Transverse colon (tissue), 4 donors: ENCODE data around the gene NETO2. TPM values are rescaled to one million over a fixed set of nuclear protein-coding genes. Genes with fewer than 3 reads are reported as not detected.

Experiments
- DNase-seq: peaks from one replicate; pipeline ENCODE4 v3.0.0-alpha.2; 2019
- H3K27ac ChIP-seq, 4 donors: fragments of 200-600 bp; sonication (generic); 2 replicates each; pipeline ENCODE4 v1.5.1; 2016 to 2018; ENCODE audit warnings: inconsistent platforms in 4 of 4
- H3K27me3 ChIP-seq: fragments of 200-600 bp; sonication (generic); 2 replicates; pipeline ENCODE4 v1.5.1; 2017; ENCODE audit warnings: inconsistent platforms
- H3K36me3 ChIP-seq, 4 donors: fragments of 200-600 bp; sonication (generic); 2 replicates each; pipeline ENCODE4 v1.5.1; 2017 to 2019; ENCODE audit warnings: inconsistent platforms in 4 of 4
- H3K4me1 ChIP-seq, 4 donors: fragments of 200-600 bp; sonication (generic); 2 replicates each; pipeline ENCODE4 v1.5.1; 2017 to 2020; ENCODE audit warnings: inconsistent platforms in 4 of 4
- H3K4me3 ChIP-seq, 4 donors: fragments of 200-600 bp; sonication (generic); 1 replicate in 1 of 4; 2 replicates in 3 of 4; pipeline versions ENCODE4 v1.5.1 to v1.6.1; 2017 to 2019; ENCODE audit warnings: inconsistent platforms in 4 of 4
- H3K9me3 ChIP-seq, 2 donors: fragments of 200-600 bp; sonication (generic); 2 replicates each; pipeline ENCODE4 v1.5.1; 2017 to 2019; ENCODE audit warnings: inconsistent platforms in 2 of 2
- EP300 ChIP-seq: sonication (generic); formaldehyde crosslinking; IDR thresholded peaks from one replicate; pipeline ENCODE4 v1.6.1; 2017; ENCODE audit warnings: antibody characterized with exemption, low read depth
- POLR2A ChIP-seq: fragments of 450-650 bp; IDR thresholded peaks from one replicate; pipeline ENCODE4 v1.6.1; 2016; ENCODE audit warnings: antibody characterized with exemption, mild to moderate bottlenecking, moderate library complexity
- POLR2AphosphoS5 ChIP-seq, 3 donors: sonication (generic); formaldehyde crosslinking; IDR thresholded peaks; one replicate each; pipeline ENCODE4 v1.6.1; 2016; ENCODE audit warnings: antibody characterized with exemption in 3 of 3
- WGBS, 2 donors: methylation state at CpG; one replicate each; pipeline ENCODE4 v1.1.5; 2018; ENCODE audit warnings: low coverage in 1 of 2; 5-methylcytosine and 5-hydroxymethylcytosine counted together
- in situ Hi-C, 4 donors: fragments of 200-750 bp; cut with MboI; loops; one replicate each; pipeline versions ENCODE4 v1.15.0 to v1.15.1; 2017; ENCODE audit warnings: low sequenced_read_pairs in 3 of 4, low pct_ligation_motif_present in 1 of 4, low pct_unique_long_range_greater_than_20kb in 1 of 4
- intact Hi-C: fragments of 100-400 bp; cut with DNase I; formaldehyde crosslinking; loops from one replicate; pipeline ENCODE4 v1.15.1; 2023; ENCODE audit warnings: low total_unique reads
- total RNA-seq, 4 donors: library from RNA; depleted of rRNA; stranded (reverse); fragments of >200 nt; gene quantifications; one replicate each; pipeline ENCODE4 v1.1.0, GENCODE V29; 2016
- TF ChIP-seq, protein P1 (sequence below), 5 experiments: fragments of 200-600 bp in 3 of 5; fragments of 450-650 bp in 2 of 5; sonication (generic) in 3 of 5; IDR thresholded peaks; 1 replicate in 2 of 5; 2 replicates in 3 of 5; pipeline ENCODE4 v1.5.1; 2016 to 2017; ENCODE audit warnings: antibody characterized with exemption in 5 of 5, inconsistent platforms in 3 of 5, mild to moderate bottlenecking in 2 of 5, moderate library complexity in 1 of 5

Gene NETO2
- total RNA-seq, 4 donors from 2014 or later, result 5.0 to 31.7 (median 15.9) TPM

DNA sequence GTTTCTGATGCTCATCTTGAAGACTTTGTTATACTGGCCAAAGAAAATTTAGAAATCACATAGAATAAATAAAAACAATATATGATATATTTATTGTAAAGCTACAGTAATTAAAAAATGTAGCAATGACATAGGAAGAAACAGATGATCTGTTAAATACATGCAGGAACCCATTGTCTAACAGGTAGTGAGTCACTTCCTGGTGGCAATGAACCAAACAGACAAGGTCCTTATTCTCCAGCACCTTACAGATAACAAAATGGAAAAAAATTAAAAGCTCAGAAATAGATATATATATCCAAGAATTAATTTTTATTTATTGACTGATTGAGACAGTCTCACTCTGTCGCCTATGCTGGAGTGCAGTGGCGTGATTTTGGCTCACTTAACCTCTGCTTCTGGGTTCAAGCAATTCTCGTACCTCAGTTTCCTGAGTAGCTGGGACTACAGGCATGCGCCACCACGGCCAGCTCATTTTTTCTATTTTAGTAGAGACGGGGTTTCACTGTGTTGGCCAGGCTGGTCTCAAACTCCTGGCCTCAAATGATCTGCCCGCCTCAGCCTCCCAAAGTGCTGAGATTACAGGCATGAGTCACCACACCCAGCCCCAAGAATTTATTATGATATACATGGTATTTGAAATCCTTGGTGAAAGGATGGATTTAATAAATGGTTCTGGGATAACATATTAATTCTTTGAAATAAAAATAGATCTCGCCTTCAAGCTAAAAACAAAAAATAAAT is 7.5 kb downstream of the NETO2 start:
- H3K9me3 ChIP-seq, result no peaks in the 10 kb centered on the region
- TF ChIP-seq POLR2A (no peak), EP300 (no peak), POLR2AphosphoS5 (IDR thresholded peaks at IDR 0.05) (no peak)
- TF ChIP-seq, protein P1, sequence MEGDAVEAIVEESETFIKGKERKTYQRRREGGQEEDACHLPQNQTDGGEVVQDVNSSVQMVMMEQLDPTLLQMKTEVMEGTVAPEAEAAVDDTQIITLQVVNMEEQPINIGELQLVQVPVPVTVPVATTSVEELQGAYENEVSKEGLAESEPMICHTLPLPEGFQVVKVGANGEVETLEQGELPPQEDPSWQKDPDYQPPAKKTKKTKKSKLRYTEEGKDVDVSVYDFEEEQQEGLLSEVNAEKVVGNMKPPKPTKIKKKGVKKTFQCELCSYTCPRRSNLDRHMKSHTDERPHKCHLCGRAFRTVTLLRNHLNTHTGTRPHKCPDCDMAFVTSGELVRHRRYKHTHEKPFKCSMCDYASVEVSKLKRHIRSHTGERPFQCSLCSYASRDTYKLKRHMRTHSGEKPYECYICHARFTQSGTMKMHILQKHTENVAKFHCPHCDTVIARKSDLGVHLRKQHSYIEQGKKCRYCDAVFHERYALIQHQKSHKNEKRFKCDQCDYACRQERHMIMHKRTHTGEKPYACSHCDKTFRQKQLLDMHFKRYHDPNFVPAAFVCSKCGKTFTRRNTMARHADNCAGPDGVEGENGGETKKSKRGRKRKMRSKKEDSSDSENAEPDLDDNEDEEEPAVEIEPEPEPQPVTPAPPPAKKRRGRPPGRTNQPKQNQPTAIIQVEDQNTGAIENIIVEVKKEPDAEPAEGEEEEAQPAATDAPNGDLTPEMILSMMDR (IDR thresholded peaks at IDR 0.05), result no peak
- peaks cover 0 to 24% (median 11%) of the 10 kb centered on the region in 4 donors for H3K4me1 ChIP-seq
- 69 to 76% methylated on average over 8 of the region's 8 CpGs for WGBS, 2 donors
- intact Hi-C loops, result no loop called here
- H3K4me3 ChIP-seq, result no peak overlapping the region
- in situ Hi-C loops, result loop anchor here (10.0 to 25.0 kb wide), 3 partner anchors 91 to 1026 kb away; partner anchors contain the start of gene ABCC12 (in 4 of the 4)
- no peaks in the 10 kb centered on the region for H3K36me3 ChIP-seq
- H3K27ac ChIP-seq, result no peak overlapping the region
- H3K27me3 ChIP-seq, result peaks cover 11% of the 10 kb centered on the region
- no peak for DNase-seq

- TF ChIP-seq, protein P1 (IDR thresholded peaks at IDR 0.05), result no peak
- TF ChIP-seq EP300 (no peak), POLR2A (no peak), POLR2AphosphoS5 (IDR thresholded peaks at IDR 0.05) (no peak)
- in situ Hi-C loops (loop anchor here (10.0 to 25.0 kb wide), 3 partner anchors 90 to 1028 kb away; partner anchors contain the start of gene ABCC12 (in 4 of the 4)), intact Hi-C loops (no loop called here)
- no peaks in the 10 kb centered on the region for H3K27me3 ChIP-seq
- no peaks in the 10 kb centered on the region for H3K36me3 ChIP-seq
- DNase-seq, result no peak
- H3K9me3 ChIP-seq, result no peaks in the 10 kb centered on the region
- whole genome bisulfite sequencing, 2 donors, result 53 to 71% methylated on average over 4 of the region's 4 CpGs
- peak overlapping the region in 1 of 4 donors; percentile 39 for H3K27ac ChIP-seq
- peaks cover 0 to 23% (median 11%) of the 10 kb centered on the region in 4 donors for H3K4me1 ChIP-seq
- H3K4me3 ChIP-seq, result no peak overlapping the region
Measured at GRCh38 chr16:47134550-47134949, 9.2 kb downstream of the NETO2 start.

GRCh38 chr16:47132308-47132707 is 11.4 kb downstream of the NETO2 start:
- Histone ChIP-seq H3K4me1 (peaks cover 0 to 27% (median 11%) of the 10 kb centered on the region in 4 donors), H3K27me3 (no peaks in the 10 kb centered on the region), H3K4me3 (no peak overlapping the region), H3K36me3 (no peaks in the 10 kb centered on the region), H3K9me3 (no peaks in the 10 kb centered on the region), H3K27ac (no peak overlapping the region)
- no peak for DNase-seq
- intact Hi-C loops, result no loop called here
- TF ChIP-seq POLR2A, result no peak
- in situ Hi-C loops, result loop anchor here (10.0 to 25.0 kb wide), 3 partner anchors 88 to 1030 kb away; partner anchors contain the start of gene ABCC12 (in 4 of the 4)

- intact Hi-C loops (no loop called here), in situ Hi-C loops (loop anchor here (10.0 to 25.0 kb wide), 3 partner anchors 85 to 1032 kb away; partner anchors contain the start of gene ABCC12 (in 4 of the 4))
- Histone ChIP-seq H3K9me3 (no peaks in the 10 kb centered on the region), H3K36me3 (no peaks in the 10 kb centered on the region), H3K4me3 (no peak overlapping the region), H3K27me3 (no peaks in the 10 kb centered on the region), H3K4me1 (peaks cover 0 to 10% (median 4%) of the 10 kb centered on the region in 4 donors), H3K27ac (peak overlapping the region in 1 of 4 donors; percentile 40)
- WGBS, 2 donors, result 60 to 70% methylated on average over 4 to 7 of the region's 7 CpGs
- no peak for DNase-seq
- TF ChIP-seq POLR2AphosphoS5 (IDR thresholded peaks at IDR 0.05) (no peak), EP300 (no peak), POLR2A (no peak)
- TF ChIP-seq, protein P1 (IDR thresholded peaks at IDR 0.05), result no peak
Measured at GRCh38 chr16:47129755-47130435, 13.8 kb downstream of the NETO2 start.
